ENCODE data around the gene JADE1.
A peak's percentile ranks its signal among the peaks of the same experiment; 100 is the strongest.

Gene JADE1

DNA sequence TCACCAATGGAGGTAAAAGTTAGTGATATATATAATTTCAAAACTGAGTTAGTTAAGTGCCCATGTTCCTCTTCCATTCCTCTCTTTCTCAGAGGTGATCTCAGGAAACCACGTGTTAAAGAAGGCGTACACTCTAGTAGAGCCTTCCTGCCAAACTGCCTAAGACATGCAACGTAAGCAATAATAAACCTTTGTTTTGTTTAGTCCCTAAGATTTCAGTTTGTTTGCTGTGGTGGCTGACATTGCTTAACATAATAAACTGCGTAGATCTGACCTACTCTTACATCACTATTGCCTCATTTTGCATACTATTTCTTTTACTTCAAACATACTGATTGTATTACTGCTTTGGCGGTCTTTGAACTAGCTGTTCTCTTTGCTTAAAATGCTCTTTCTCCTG lies 99.2 kb downstream of the JADE1 start:
- DNase-seq (ENCODE audit: low spot score), result no peak
- TF ChIP-seq CTCF (IDR thresholded peaks at IDR 0.05; ENCODE audit: extremely low read depth, missing control alignments), result no peak

GRCh38 chr4:128913228-128913627 lies 103.7 kb downstream of the JADE1 start:
- no peak for TF ChIP-seq CTCF (IDR thresholded peaks at IDR 0.05; ENCODE audit: extremely low read depth, missing control alignments)
- DNase-seq (ENCODE audit: low spot score), result peak; percentile 13

DNA sequence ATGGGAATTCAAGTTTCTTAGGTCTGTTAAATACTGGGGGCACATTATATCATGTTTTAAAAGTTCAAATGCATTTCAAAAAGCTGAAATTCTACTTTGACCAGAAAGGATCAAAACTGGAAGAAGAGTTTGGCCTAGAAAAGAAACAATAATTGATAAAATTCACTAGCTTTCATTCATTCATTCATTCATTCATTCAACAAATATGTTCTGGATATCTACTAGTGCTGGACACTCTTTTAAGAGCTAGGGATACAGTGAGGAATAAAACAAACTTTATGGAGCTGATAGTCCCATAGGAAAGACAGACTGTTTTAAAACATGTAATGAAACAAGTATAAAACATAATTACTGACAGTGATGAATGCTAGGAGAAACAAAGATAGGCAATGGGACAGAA lies 106.0 kb downstream of the JADE1 start:
- no peak for TF ChIP-seq CTCF (IDR thresholded peaks at IDR 0.05; ENCODE audit: extremely low read depth, missing control alignments)
- DNase-seq (ENCODE audit: low spot score), result no peak

DNA sequence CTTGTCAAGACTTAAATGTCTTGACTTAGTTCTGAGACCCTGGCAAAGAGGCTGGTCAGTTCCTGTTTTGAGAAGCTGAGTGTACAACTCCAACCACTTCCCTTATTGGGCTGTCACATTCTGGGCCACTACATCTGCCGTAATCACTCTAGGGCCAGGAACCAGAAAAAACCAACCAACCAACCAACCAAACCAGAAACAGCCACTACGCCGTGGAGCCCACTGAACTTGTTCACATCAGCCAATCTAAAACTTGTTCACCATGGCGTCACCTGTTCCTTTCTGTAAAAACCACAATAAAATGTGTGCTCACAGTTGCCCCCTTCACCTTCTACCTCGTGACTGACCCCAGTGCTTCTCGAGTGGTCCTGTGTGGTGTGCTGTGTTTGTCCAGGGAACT lies 107.3 kb downstream of the JADE1 start:
- peak; percentile 33 for DNase-seq (ENCODE audit: low spot score)
- no peak for TF ChIP-seq CTCF (IDR thresholded peaks at IDR 0.05; ENCODE audit: extremely low read depth, missing control alignments)

- no peak for TF ChIP-seq CTCF (IDR thresholded peaks at IDR 0.05; ENCODE audit: extremely low read depth, missing control alignments)
- DNase-seq (ENCODE audit: low spot score), result peak; percentile 44
These were observed 108.3 kb downstream of the JADE1 start for GRCh38 chr4:128917781-128918180.

DNA sequence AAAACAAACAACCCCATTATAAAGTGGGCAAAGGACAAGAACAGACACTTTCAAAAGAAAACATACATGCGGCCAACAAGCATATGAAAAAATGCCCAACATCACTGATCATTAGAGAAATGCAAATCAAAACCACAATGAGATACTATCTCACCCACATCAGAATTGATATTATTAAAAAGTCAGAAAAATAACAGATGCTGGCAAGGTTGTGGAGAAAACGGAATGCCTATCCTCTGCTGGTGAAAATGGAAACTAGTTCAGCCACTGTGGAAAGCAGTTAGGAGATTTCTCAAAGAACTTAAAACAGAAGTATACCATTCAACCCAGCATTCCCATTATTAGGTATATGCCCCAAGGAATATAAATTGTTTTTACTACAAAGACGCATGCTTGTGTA lies 112.5 kb downstream of the JADE1 start:
- TF ChIP-seq CTCF (IDR thresholded peaks at IDR 0.05; ENCODE audit: extremely low read depth, missing control alignments), result no peak
- DNase-seq (ENCODE audit: low spot score), result no peak
